Pancreas (tissue), 10 donors: Measurements from ENCODE around the gene TRIM14. TPM values are rescaled to one million over a fixed set of nuclear protein-coding genes. Genes with fewer than 3 reads are reported as not detected.

Experiments
- ATAC-seq, 4 donors: fragments of 200-7000 bp; cut with Tn5 transposase; one replicate each; pipeline versions ENCODE4 v1.8.0 to v1.9.1; 2020; ENCODE audit warnings: mild to moderate bottlenecking in 4 of 4, moderate library complexity in 4 of 4
- DNase-seq, 6 donors: peaks; one replicate each; pipeline ENCODE4 v3.0.0-alpha.2; 2020
- FAIRE-seq: peaks from 2 replicates; lab custom pipeline; 2012; peaks lifted over from hg19 to GRCh38; lab: Jason Lieb, UNC
- H3K27ac ChIP-seq, 4 donors: fragments of 200-600 bp; sonication (generic); 1 replicate in 3 of 4; 2 replicates in 1 of 4; pipeline versions ENCODE4 v1.5.0 to v1.8.0; 2020
- H3K27me3 ChIP-seq, 4 donors: fragments of 200-600 bp; one replicate each; pipeline ENCODE4 v1.8.0; 2021
- H3K36me3 ChIP-seq, 3 donors: fragments of 200-600 bp; sonication (generic) in 1 of 3; one replicate each; pipeline versions ENCODE4 v1.5.0 to v1.8.0; 2020 to 2021
- H3K4me1 ChIP-seq, 3 donors: fragments of 200-600 bp; one replicate each; pipeline ENCODE4 v1.8.0; 2021
- H3K4me3 ChIP-seq, 4 donors: fragments of 200-600 bp; sonication (generic) in 2 of 4; one replicate each; pipeline versions ENCODE4 v1.5.0 to v1.8.0; 2020 to 2021
- H3K9me3 ChIP-seq, 4 donors: fragments of 200-600 bp; one replicate each; pipeline ENCODE4 v1.8.0; 2021
- WGBS, 2 donors: extraction: QIAGEN DNeasy Blood & Tissue Kit; methylation state at CpG; one replicate each; pipeline ENCODE4 v1.1.7; 2013; 5-methylcytosine and 5-hydroxymethylcytosine counted together
- intact Hi-C, 3 donors: fragments of 100-400 bp; cut with DNase I; formaldehyde crosslinking; loops; one replicate each; pipeline versions ENCODE4 v1.11.1 to v1.14.2; 2022
- polyA plus RNA-seq, 2 donors: library from polyadenylated mRNA; stranded (reverse); fragments of 200-250 nt; gene quantifications; one replicate each; pipeline ENCODE4 v1.2.3, GENCODE V29; 2013
- total RNA-seq, 6 donors: library from RNA; stranded (reverse); fragmentation: NEBNext Ultra II Directional in 4 of 6; extraction: Animal tissue kit (Norgen Biotek cat#: 25700) in 4 of 6; gene quantifications; one replicate each; pipeline versions ENCODE4 v1.2.1 to v1.2.4, GENCODE V29; 2021 to 2023
- TF ChIP-seq, protein P1 (sequence below), 4 donors: fragments of 200-600 bp; sonication (generic) in 3 of 4; IDR thresholded peaks; one replicate each; pipeline versions ENCODE4 v1.5.0 to v1.8.0; 2021; ENCODE audit warnings: antibody characterized with exemption in 4 of 4
- donor health status: healthy with polysubstance abuse.
- donor health status: DM: no; HTN: no; CAD: no; lungs with moderate emphysema.
- donor health status: DM: no; HTN: no; CAD: no.
- donor health status: control.
- donor health status: control.
- donor health status: Bipolar disorder and iron deficiency.
- donor health status: DM: yes; HTN: yes; CAD: no.
- donor health status: DM: no; HTN: no; CAD: no.
- donor health status: DM: no; HTN: no; CAD: no.
- donor health status: DM: yes; HTN: yes; CAD: no.

The TRIM14 gene
- total RNA-seq (10 to 100 TPM in 1 of 6 donors, 1 to 10 TPM in 5; 1.3 to 10.4 (median 3.2) TPM), polyA plus RNA-seq (1 to 10 TPM; 1.2 to 1.7 TPM)

GRCh38 chr9:98118640-98119601 lies at the start of gene TRIM14:
TRIM14 (minus strand) TSS chr9:98119222; CDS start chr9:98119188, 34 bp downstream.
- H3K4me1 ChIP-seq: no peaks in the 10 kb centered on the region
- intact Hi-C loops: no loop called here
- peak in 5 of 6 donors; percentile 26 to 82 (median 57) for DNase-seq
- WGBS, 2 donors: 4% methylated on average over 65 to 71 of the region's 71 CpGs
- peak within 1 kb of the TSS; percentile 59 to 76 (median 68) for H3K4me3 ChIP-seq
- H3K9me3 ChIP-seq: no peaks in the 10 kb centered on the region
- FAIRE-seq: no peak
- TF ChIP-seq, protein P1, sequence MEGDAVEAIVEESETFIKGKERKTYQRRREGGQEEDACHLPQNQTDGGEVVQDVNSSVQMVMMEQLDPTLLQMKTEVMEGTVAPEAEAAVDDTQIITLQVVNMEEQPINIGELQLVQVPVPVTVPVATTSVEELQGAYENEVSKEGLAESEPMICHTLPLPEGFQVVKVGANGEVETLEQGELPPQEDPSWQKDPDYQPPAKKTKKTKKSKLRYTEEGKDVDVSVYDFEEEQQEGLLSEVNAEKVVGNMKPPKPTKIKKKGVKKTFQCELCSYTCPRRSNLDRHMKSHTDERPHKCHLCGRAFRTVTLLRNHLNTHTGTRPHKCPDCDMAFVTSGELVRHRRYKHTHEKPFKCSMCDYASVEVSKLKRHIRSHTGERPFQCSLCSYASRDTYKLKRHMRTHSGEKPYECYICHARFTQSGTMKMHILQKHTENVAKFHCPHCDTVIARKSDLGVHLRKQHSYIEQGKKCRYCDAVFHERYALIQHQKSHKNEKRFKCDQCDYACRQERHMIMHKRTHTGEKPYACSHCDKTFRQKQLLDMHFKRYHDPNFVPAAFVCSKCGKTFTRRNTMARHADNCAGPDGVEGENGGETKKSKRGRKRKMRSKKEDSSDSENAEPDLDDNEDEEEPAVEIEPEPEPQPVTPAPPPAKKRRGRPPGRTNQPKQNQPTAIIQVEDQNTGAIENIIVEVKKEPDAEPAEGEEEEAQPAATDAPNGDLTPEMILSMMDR (IDR thresholded peaks at IDR 0.05): no peak
- peak within 1 kb of the TSS; percentile 27 to 68 (median 46) for H3K27ac ChIP-seq
- no peaks in the 10 kb centered on the region for H3K36me3 ChIP-seq
- peak; percentile 71 to 85 (median 82) for ATAC-seq
- no peaks in the 10 kb centered on the region for H3K27me3 ChIP-seq

DNA sequence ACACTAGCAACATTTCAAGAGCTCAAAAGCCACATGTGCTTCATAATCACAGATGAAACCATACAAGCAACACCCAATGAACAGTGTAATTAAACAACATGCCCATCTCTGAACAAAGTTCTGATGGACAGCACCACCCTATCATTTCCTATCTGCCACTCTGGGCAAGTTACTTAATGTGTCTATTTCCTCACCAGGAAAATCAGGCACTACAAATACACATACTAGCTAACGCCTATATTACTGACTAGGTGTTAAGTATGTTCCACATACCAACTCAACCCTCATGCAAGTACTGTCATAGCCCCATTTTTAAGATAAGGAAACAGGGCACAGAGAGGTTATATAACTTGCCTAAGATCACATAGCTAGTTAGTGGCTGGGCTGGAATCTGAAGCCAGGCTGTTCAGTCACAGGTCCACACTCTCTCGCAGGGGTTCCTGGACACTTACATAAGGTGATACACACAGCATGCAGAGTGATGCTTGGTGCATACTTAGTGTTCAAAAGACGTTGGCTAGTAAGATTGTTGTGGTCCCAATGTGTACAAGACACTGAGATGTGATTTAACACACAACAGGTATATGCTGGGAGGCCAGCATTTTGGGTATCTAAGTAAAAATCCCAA lies 49.2 kb upstream of the TRIM14 start:
- ATAC-seq (peak in 1 of 4 donors; percentile 28), DNase-seq (no peak)

GRCh38 chr9:98164912-98165311 lies 45.9 kb upstream of the TRIM14 start:
- TF ChIP-seq, protein P1 (IDR thresholded peaks at IDR 0.05): no peak
- DNase-seq: no peak

More for the DNA sequence above, 49.2 kb upstream of the TRIM14 start:
- H3K4me1 ChIP-seq: no peaks in the 10 kb centered on the region
- no peak overlapping the region for H3K4me3 ChIP-seq
- no peak overlapping the region for H3K27ac ChIP-seq
- intact Hi-C loops: no loop called here
- 68 to 71% methylated on average over 3 of the region's 3 CpGs for WGBS, 2 donors
- H3K36me3 ChIP-seq: no peaks in the 10 kb centered on the region
- no peaks in the 10 kb centered on the region for H3K9me3 ChIP-seq
- TF ChIP-seq, protein P1 (IDR thresholded peaks at IDR 0.05): no peak
- FAIRE-seq: no peak
- no peaks in the 10 kb centered on the region for H3K27me3 ChIP-seq

DNA sequence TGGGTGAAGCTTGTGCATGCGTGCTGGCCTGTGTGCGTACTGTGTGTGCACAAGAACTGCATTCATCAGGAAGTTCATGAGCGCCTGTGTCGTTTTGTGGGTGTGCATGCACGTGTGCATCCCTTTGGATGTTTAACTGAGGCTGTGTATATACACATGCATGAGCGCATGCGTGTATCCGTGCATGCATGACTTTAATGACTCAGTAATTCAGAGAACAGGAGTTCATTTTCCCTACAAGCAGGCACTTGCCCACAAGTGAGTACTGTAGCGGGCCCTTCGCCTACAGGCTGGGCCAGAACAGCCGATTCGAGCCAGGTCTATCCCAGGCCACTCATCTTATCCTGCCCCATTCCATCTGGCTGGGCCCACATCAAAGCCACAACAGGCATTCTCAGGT lies 43.6 kb upstream of the TRIM14 start:
- Histone ChIP-seq H3K27ac (no peak overlapping the region), H3K27me3 (no peaks in the 10 kb centered on the region), H3K4me1 (no peaks in the 10 kb centered on the region), H3K36me3 (no peaks in the 10 kb centered on the region), H3K4me3 (no peak overlapping the region), H3K9me3 (no peaks in the 10 kb centered on the region)
- 91 to 96% methylated on average over 12 of the region's 12 CpGs for WGBS, 2 donors
- intact Hi-C loops: no loop called here
- no peak for ATAC-seq
- FAIRE-seq: no peak
- TF ChIP-seq, protein P1 (IDR thresholded peaks at IDR 0.05): no peak
- DNase-seq: no peak

More at GRCh38 chr9:98164912-98165311, 45.9 kb upstream of the TRIM14 start:
- H3K27ac ChIP-seq: no peak overlapping the region
- no peak for ATAC-seq
- no peaks in the 10 kb centered on the region for H3K9me3 ChIP-seq
- no peak overlapping the region for H3K4me3 ChIP-seq
- 82 to 84% methylated on average over 7 of the region's 7 CpGs for WGBS, 2 donors
- no peaks in the 10 kb centered on the region for H3K27me3 ChIP-seq
- no peaks in the 10 kb centered on the region for H3K36me3 ChIP-seq
- no peak for FAIRE-seq
- intact Hi-C loops: no loop called here
- no peaks in the 10 kb centered on the region for H3K4me1 ChIP-seq
